HEK293 (cell line): ENCODE measurements around the gene MVB12B.
"Not testable (repeated sequence)": the region's sequence is repeated elsewhere in the genome, so short reads cannot be mapped to it uniquely, and the experiment has no call there.

Source experiments
- KLF8 ChIP-seq: fragments of 450-650 bp; formaldehyde crosslinking; IDR thresholded peaks from 2 replicates; pipeline ENCODE4 v1.5.1; 2016; ENCODE audit warnings: missing biosample characterization, missing genetic modification characterization
- MZF1 ChIP-seq: fragments of 450-650 bp; formaldehyde crosslinking; IDR thresholded peaks from 2 replicates; pipeline ENCODE4 v1.5.1; 2017; ENCODE audit warnings: missing biosample characterization, missing genetic modification characterization, borderline replicate concordance
- SALL2 ChIP-seq: fragments of 450-650 bp; formaldehyde crosslinking; IDR thresholded peaks from 2 replicates; pipeline ENCODE4 v1.5.0; 2017; ENCODE audit warnings: missing biosample characterization, mild to moderate bottlenecking, missing genetic modification characterization, borderline replicate concordance
- SP3 ChIP-seq: fragments of 450-650 bp; formaldehyde crosslinking; IDR thresholded peaks from 2 replicates; pipeline ENCODE4 v1.5.1; 2016; ENCODE audit warnings: missing biosample characterization, missing genetic modification characterization
- ZBTB8A ChIP-seq: fragments of 450-650 bp; formaldehyde crosslinking; IDR thresholded peaks from 2 replicates; pipeline ENCODE4 v1.5.1; 2016; ENCODE audit warnings: missing biosample characterization, missing genetic modification characterization
- ZNF114 ChIP-seq: fragments of 450-650 bp; formaldehyde crosslinking; IDR thresholded peaks from 2 replicates; pipeline ENCODE4 v1.5.0; 2017; ENCODE audit warnings: missing biosample characterization, missing genetic modification characterization
- ZNF174 ChIP-seq: fragments of 450-650 bp; formaldehyde crosslinking; IDR thresholded peaks from 2 replicates; pipeline ENCODE4 v1.5.0; 2017; ENCODE audit warnings: missing biosample characterization, mild to moderate bottlenecking, missing genetic modification characterization
- ZNF350 ChIP-seq: fragments of 450-650 bp; formaldehyde crosslinking; IDR thresholded peaks from 2 replicates; pipeline ENCODE4 v1.5.0; 2017; ENCODE audit warnings: missing biosample characterization, mild to moderate bottlenecking, missing genetic modification characterization
- ZNF48 ChIP-seq: fragments of 450-650 bp; formaldehyde crosslinking; IDR thresholded peaks from 2 replicates; pipeline ENCODE4 v1.5.1; 2016; ENCODE audit warnings: missing biosample characterization, missing genetic modification characterization
- ZNF561 ChIP-seq: fragments of 450-650 bp; IDR thresholded peaks from 2 replicates; pipeline ENCODE4 v1.5.1; 2018; ENCODE audit warnings: missing biosample characterization, missing genetic modification characterization, borderline replicate concordance
- ZNF692 ChIP-seq: fragments of 450-650 bp; formaldehyde crosslinking; IDR thresholded peaks from 2 replicates; pipeline ENCODE4 v1.5.1; 2016; ENCODE audit warnings: missing biosample characterization, missing genetic modification characterization
- TF ChIP-seq, protein P1 (sequence below): fragments of 450-650 bp; formaldehyde crosslinking; IDR thresholded peaks from 2 replicates; pipeline ENCODE4 v1.5.1; 2016; ENCODE audit warnings: missing biosample characterization, missing genetic modification characterization, low read depth
- TF ChIP-seq, protein P2 (sequence below): fragments of 450-650 bp; formaldehyde crosslinking; IDR thresholded peaks from 2 replicates; pipeline ENCODE4 v1.5.1; 2016; ENCODE audit warnings: missing biosample characterization, missing genetic modification characterization
- TF ChIP-seq, protein P3 (sequence below): fragments of 450-650 bp; formaldehyde crosslinking; IDR thresholded peaks from 2 replicates; pipeline ENCODE4 v1.5.1; 2016; ENCODE audit warnings: missing biosample characterization, missing genetic modification characterization

DNA sequence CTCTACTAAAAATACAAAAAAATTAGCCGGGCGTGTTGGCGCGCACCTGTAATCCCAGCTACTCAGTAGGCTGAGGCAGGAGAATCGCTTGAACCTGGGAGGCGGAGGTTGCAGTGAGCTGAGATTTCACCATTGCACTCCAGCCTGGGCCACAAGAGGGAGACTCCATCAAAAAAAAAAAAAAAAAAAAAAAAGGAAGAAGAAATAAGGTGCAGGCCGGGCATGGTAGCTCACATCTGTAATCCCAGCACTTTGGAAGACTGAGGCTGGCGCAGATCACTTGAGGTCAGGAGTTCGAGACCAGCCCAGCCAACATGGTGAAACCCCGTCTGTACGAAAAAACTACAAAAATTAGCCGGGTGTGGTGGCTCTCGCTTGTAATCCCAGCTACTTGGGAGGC is 228.8 kb downstream of the MVB12B start:
- not testable (repeated sequence) for TF ChIP-seq ZNF692 (tag by site-specific recombination); ZNF114 (tag by site-specific recombination); ZBTB8A (tag by site-specific recombination); ZNF561 (tag by site-specific recombination); SP3; ZNF48; SALL2 (tag by site-specific recombination); KLF8 (tag by site-specific recombination); ZNF350; ZNF174; MZF1 (tag by site-specific recombination)
- TF ChIP-seq, protein P1, sequence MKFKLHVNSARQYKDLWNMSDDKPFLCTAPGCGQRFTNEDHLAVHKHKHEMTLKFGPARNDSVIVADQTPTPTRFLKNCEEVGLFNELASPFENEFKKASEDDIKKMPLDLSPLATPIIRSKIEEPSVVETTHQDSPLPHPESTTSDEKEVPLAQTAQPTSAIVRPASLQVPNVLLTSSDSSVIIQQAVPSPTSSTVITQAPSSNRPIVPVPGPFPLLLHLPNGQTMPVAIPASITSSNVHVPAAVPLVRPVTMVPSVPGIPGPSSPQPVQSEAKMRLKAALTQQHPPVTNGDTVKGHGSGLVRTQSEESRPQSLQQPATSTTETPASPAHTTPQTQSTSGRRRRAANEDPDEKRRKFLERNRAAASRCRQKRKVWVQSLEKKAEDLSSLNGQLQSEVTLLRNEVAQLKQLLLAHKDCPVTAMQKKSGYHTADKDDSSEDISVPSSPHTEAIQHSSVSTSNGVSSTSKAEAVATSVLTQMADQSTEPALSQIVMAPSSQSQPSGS (tag by site-specific recombination) = not testable (repeated sequence)
- TF ChIP-seq, protein P2, sequence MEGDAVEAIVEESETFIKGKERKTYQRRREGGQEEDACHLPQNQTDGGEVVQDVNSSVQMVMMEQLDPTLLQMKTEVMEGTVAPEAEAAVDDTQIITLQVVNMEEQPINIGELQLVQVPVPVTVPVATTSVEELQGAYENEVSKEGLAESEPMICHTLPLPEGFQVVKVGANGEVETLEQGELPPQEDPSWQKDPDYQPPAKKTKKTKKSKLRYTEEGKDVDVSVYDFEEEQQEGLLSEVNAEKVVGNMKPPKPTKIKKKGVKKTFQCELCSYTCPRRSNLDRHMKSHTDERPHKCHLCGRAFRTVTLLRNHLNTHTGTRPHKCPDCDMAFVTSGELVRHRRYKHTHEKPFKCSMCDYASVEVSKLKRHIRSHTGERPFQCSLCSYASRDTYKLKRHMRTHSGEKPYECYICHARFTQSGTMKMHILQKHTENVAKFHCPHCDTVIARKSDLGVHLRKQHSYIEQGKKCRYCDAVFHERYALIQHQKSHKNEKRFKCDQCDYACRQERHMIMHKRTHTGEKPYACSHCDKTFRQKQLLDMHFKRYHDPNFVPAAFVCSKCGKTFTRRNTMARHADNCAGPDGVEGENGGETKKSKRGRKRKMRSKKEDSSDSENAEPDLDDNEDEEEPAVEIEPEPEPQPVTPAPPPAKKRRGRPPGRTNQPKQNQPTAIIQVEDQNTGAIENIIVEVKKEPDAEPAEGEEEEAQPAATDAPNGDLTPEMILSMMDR (tag by site-specific recombination) = not testable (repeated sequence)
- TF ChIP-seq, protein P3, sequence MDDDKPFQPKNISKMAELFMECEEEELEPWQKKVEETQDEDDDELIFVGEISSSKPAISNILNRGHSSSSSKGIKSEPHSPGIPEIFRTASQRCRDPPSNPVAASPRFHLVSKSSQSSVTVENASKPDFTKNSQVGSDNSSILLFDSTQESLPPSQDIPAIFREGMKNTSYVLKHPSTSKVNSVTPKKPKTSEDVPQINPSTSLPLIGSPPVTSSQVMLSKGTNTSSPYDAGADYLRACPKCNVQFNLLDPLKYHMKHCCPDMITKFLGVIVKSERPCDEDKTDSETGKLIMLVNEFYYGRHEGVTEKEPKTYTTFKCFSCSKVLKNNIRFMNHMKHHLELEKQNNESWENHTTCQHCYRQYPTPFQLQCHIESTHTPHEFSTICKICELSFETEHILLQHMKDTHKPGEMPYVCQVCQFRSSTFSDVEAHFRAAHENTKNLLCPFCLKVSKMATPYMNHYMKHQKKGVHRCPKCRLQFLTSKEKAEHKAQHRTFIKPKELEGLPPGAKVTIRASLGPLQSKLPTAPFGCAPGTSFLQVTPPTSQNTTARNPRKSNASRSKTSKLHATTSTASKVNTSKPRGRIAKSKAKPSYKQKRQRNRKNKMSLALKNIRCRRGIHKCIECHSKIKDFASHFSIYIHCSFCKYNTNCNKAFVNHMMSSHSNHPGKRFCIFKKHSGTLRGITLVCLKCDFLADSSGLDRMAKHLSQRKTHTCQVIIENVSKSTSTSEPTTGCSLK (tag by site-specific recombination) = not testable (repeated sequence)
